ENCODE results near the gene SIL1.

Gene SIL1

DNA sequence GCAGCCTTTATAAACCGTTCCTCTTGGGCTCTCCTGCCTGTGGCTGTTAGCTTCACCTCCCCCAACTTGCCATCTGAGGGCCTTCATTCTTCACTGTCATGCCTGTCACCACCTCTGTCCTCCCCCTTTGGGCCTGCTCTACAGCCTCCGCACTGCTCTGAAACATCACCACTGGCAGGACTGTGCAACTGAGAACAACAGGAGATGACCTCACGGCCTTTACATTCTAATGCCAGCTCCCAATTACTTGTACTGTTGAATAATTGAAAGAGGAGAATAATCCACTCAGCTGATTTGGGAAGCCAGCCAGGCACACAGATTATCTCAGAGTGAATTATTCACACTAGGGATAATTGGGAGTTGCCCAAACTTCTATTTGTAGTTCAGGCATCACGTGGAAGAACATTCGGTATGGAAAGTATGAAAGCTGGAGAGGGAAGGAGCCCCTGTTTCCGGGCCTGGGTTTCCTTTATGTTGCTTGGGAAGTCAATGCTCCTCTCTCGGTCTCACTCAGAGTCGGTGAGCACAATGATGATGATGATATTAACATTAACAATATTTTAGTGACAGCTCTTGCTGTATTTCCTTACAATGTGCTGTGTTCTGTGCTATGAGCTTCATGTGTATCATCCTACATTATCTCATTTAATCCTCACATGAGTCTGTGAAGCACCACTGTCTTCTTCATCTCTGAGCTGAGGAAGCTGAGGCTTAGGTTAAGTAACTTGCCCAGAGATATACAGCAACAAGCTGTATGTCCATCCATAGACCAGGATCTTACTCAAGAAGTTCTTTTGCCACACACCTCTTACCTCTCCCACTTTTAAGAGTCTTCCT lies 223.7 kb downstream of the SIL1 start:
- DNase-seq: no peak

DNA sequence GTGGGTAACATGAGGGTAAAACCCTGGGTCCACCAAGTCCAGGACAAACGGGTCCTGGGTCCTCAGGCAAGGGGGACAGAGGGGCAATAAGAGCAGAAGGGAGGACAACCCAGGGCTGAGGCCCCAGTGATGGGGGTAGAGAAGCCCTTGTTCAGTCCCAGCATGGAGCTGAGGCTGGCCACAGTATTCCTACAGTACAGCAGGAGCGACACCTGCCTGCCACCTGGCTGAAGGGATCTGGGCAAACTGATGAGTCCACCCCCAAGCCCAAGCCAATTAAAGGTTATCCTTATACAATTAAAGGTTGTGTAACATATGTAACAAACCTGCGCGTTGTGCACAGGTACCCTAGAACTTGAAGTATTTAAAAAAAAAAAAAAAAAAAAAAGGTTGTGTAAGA lies 225.3 kb downstream of the SIL1 start:
- no peak for DNase-seq

DNA sequence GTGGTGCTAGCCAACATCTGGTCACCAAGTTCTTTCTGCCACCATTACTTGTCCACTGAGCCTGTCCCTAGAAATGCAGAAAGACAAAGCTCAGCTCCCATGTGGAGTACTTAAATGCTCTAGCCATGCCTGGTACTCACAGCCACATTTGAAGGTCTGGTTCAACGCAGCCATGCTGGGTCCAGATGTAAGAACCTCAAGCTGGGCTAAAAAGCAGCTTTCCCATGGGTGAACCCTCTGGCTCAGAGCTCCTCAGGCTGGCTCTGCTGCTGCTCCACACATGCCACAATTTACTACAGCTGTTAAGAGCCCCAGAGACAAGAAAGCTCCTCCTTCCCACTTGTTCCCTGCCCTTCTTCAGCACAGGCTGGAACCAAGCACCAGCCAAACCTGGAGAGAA lies 225.9 kb downstream of the SIL1 start:
- DNase-seq: no peak

DNA sequence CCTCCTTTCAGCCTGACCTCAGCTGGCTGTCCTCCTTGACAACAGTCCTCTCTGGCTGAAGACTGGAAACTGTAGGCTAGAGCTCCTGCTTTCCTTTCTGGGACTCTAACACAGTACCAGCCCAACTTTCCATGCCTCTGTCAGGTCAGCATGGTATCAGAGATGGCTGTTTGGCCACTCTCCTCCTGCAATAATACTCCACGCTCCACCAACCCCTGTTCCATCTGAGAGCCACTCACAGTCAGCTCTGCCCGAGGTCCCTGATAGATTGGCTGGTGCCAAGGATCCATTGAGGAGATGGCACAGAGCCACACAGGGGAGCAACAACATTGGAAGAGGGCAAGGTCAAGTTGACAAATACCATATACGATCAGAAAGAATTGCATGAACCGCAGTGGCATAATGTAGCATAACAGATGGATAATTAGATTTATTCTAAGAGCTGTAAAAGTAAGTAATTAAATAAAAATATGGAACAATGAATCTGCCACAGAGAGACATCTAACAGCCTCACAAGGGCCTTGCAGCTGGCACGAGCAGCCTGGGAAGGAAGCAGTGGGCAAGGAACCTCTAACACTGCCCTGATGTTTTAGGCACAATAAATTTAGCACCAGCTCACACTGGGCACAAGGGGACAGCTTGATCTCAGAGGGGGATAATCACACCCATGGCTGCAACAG lies 228.7 kb downstream of the SIL1 start:
- no peak for DNase-seq

DNA sequence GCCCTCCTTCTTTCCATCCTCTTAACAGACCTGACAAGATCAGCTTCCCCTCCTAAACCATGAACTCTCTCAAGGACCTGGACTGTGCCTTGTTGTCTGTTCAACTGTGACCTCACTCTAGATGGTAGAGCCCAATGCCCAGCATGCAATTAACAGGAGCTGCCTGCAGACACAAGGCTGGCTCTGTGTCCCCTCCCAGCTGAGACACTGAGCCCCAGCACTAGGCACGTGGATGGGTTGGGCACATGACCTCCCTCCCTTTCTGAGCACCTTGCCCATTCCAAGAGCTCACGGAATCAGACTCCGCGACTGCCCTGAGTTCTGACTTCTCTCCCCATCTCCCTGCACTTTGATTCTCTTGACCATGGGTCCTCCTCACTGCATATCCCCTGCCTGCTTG lies 229.6 kb downstream of the SIL1 start:
- no peak for DNase-seq

DNA sequence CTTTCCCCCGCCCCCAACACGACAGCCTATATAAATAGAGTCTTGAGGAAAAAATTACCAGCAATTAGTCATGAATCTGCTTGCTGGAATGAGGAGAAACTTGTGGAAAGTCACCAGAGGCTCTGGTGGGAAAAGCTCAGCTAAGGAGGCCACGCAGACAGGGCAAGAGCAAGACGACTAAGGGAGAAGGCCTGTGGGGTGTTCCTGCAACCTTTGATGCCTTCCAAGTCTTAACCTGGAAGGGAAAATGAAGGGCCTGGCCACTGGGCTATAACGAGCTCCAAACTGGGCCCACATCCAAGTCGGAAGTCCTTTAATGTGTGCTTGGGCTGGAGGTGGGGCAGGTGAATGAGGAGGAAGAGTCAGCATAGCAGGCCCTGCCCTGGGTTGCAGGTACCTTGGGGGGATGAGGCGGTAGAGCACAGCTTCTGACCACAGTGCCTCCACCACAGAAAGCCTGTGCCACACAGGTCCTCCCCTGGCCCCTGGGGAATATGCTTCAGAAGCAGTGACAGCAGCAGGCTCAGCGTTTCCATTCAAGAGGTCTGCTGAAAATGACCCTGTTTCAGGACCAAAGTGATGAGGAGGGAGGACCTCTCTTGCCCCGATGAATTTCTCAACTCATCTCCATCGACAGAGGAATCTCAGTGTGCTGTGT lies 230.2 kb downstream of the SIL1 start:
- no peak for DNase-seq

DNA sequence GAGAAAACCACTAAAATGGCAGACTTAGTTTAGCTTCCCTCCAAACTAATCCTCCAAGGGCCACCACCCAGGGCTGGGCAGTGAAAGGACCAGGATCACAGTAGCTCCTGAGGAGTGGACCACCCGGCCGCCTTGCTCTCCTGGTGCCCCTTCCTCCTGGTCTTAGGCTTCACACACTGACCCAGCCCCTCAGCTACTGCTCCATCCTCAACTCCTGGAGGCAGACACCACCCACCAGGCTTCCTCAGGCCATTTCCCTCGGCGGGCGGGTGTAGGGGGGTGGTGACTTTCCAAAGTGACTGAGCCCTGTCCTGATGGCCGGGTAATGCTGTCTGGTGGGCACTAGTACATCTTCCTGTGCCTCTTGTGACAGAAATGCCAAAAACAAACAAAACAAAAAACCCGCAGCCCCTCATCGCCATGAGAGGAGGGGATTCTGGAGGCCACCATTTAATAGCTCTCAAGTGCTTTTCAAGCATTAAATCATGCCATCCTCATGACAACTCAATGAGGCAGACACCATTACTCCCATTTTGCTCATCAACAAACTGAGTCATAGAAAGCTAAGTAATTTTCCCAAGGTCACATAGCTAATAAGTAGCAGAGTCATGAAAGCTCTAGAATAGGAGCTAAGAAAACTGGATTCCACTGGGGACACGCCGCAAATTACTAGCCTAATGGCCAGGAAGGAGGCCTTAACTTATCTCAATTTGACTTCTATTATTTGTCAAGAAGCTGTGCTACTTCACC lies 231.8 kb downstream of the SIL1 start:
- no peak for DNase-seq

DNA sequence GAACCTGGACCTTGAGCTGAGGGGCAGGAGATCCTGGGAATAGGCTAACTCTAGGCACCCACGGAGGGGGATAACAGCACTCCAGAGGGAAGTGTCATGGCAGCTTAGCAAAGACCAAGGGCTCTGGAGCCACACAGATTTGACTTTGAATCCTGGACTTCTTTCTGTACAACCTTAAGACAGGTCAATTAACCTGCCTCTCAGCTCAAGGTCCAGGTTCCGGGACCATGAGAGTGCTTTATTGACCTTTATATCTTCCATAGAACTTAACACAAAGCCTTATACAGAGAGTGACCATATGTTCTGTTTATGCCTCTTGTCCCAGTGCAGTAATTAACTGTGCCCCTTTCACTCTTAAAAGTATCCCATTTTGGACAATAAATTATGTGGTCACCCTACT lies 232.5 kb downstream of the SIL1 start:
- DNase-seq: no peak

DNA sequence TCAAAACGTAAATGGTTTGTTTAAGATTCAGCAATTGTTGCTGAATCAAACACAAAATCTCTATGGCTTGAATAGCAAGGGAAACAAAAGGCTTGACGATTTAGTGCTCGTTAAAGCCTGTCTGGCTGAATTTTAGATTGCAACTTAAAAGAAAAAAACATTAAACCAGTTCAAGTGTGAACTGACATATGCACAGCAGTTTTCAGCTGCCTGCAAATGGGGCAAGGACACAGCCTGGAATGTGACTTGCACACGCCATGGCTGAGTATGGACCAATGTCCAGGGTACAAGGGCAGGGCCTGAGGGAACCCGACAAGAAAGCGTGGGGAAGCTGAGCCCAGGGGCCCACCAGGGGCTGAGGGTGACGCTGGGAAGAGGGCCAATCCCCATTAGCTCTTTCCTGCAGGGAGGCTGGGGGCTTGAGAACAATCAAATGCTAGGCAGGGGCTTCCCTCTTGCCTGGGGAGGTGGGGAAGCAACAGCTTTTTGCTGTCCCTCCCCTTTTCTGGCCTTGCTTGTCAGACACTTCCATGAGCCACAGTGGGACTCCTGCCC lies 233.4 kb downstream of the SIL1 start:
- DNase-seq: no peak

DNA sequence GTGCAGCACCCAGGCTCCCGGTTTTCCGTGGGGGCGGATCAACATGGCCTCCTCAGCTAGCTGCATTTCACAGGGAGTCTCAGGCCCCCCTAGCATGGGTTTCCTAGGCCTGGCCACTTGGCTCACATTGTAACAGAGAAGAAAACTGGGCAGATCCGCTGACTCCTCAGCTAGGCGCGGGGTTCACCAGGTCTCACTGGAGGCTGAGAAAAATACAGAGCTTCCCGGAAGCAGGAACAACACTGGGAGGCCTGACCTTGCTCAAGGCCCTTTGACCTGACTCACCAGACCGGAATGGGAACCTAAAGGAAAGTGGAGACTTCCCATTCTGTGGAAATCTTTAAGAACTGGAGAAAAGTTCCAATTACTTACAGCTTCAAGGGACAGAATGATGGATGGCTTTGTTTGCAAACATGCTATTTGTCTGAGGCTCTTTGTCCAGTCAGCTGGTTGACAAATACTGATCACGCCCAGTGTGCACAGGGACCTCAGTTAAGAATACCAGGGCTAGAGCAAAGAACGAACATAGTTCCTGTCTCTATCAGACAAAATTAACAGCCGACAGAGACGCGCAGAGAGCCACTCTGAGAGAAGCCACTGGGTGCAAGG lies 234.3 kb downstream of the SIL1 start:
- DNase-seq: no peak

DNA sequence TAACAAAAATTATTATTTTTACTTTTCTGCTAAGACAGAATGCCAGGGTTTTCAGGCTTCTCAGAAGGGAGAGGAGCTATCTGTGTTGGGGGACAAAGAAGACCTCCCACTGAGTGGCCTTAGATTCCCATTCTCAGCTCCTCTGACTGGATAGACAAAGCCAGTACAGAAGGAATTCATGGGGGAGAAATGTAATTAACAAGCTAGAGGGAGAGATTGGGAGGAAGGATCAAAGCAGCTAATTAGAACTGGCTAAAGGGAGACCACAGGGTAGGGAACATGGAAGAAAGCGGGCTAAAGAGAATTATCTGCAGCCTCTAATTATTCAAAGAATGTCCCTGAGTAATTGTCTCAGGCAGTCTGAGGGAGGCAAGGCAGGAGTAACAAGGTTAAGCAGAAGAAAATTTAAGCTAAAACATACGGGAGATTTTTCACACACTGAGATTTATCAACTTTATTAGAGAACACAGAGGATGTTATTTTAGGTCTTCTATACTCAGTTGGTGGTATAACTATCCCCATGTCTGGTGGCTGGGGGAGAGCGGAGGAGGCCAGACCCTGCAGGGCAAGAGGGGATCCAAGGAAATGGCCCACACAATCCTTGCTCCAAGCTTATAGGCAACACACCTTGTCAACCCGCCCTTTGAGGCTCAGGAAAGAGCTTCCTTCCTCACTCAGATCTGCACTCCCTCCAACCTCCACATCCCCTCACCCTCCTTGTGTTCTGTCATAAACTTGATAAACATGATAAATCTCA lies 235.4 kb downstream of the SIL1 start:
- no peak for DNase-seq

DNA sequence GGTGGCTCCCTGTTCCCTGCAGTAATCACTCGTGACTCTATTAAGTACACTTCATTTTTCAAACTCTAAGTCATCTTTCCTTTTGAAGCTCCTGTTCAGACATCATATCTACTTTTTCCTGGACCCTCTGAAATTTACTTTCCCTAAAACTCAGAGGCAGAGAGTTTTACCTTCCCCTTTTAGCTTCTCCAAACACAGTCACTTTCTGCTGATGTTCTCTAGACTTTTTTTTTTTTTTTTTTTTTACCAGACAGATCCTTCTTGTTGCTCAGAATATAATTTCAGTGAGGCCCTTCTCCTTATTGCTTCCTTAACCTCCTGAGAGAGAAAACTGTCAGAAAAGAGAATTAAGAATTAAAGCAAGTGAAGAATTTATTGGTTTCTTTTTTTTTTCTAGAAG lies 236.4 kb downstream of the SIL1 start:
- no peak for DNase-seq

DNA sequence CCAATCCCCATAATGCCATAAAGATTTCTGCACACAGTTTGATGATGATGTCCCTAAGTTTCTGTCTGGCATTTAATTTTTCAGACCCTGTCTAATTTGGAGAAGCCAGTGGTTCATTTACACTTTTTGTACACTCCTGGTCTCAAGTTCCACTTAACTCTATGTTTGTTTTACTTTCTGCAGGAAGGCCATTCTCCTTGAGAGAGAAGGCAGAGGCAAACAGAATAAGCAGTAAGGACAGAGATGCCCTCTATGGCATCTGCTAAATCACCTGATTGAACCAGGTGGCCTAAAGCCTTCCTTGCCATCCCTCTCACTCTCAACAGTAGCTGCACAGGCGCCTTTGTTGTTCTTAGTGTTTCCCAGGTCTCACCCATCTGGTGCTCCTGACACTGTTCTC lies 236.9 kb downstream of the SIL1 start:
- DNase-seq: no peak

DNA sequence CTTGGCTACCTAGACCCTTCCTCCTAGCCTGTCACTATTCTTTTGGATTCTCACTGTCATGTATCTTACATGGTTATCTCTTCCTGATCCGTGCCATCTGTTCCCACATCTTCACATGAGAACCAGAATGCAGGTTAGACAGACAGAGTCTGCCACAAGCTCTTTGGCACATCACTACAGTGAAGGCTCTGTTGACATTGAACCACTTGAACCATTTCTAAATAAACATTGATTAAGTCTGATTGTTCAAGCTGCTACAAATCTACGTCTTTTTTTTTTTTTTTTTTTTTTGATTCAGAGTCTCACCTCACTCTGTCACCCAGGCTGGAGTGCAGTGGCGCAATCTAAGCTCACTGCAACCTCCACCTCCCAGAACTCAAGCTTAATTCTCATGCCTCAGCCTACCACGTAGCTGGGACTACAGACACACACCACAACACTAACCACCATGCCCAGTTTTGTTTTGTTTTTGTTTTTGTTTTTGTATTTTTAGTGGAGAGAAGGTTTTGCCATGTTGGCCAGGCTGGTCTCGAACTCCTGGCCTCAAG lies 237.9 kb downstream of the SIL1 start:
- DNase-seq: no peak

DNA sequence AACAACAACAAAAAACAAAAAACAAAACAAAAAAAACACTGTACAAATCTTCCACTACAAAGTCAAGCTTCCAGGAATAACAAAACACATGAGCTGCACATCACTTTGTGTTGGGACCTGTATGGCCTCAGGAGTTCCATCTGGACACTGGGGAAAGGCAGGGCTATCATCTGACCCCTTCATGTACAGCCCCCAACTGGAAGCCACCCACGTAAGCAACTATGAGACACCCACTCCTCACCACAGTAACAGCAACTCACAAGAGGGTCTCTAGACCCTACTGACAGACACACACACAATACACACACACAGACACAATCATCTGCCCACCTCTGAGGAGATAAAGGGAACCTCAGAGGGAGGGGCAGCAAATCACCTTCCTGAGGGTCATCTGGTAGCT lies 241.4 kb downstream of the SIL1 start:
- no peak for DNase-seq

DNA sequence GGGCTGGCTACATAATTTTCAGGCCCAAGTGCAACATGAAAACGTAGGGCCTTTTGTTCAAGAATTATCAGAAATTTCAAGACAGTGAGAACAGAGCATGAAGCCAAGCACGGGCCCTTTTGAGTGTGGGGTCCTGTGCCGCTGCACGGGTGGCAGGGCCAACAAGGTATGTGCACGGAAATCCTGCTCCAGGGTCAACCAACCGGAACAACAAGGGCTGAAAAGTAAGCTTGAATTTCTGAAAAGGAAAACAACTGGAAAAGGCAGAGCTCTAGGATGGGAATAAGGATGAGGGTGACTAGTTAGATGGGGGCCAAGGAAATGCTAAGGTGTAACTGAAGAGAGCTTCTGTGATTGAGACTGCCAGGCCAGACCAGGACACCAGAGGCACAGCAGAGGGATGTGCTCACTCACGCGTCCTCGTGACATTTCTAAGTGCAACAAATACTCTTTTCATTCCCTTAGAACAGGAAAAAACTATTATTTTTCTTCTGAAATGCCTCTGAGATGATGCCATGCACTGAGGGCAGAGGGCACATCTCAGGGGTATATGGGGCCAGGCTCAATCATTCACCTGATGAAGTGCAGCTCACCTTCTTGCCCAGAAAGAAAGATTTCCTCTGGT lies 242.4 kb downstream of the SIL1 start:
- no peak for DNase-seq

DNA sequence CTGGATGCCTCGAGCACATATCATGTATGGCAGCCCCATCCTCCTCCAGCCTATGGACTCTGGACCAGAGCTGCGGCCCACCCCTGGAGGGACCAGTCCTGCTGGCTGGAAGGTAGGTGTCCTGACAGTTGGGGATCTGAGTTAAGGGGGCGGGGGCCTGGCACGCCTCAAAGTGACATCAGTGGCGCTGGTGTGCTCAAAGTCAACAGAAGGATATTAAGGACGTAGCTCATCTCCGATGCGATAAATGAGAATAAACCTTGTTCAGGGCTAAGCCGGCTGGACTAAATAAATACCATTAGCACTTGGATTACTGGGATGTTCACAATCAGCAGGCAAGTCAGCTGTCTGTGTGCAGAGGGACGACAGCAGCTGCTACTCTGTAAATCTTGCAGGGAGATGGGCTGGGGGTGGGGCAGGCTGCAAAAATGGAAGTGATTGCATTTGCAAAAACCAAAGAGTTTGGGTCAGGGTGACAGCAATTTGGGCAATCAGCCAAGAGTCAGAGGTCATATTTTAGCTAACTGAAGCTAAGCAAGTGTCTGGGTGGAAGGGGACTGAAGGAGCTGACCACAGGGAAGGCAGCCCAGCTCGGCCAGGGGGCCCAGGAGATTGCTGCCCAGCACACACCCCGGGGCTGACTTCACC lies 243.0 kb downstream of the SIL1 start:
- no peak for DNase-seq

DNA sequence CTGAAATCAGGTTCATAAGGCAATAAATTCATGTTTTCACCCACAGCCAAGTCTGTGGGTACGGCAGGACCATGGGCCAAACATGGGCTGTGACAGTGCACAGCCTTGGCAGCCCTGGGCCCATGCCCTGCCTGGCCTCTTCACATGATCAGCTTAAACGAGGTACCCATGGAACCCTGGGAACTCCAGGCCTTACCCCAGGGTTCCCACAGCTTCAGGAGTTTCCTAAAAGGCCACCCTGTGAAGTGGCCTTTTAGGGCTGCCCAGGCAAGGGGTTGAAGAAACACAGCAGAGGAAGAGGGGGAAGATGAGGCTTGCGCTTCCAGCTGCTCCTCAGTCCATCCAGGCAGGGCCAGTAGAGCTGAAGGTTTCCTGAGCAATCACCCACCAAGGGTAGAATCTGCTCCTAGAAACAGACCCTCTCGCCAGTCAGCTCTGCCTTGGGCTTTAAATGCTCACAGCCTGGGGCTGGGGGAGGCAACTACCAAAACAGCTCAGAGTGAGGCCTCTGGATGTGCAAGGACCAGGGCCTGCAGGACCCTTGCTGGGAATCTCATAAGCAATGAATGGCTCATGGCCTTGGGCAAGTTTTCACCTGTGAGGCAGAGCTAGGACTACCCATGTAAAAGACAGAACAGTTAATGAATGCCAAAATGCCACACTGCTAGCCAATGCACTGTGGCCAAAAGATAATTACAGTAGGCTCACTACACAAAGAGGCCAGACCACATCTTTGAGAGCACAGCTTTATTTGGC lies 243.7 kb downstream of the SIL1 start:
- no peak for DNase-seq

DNA sequence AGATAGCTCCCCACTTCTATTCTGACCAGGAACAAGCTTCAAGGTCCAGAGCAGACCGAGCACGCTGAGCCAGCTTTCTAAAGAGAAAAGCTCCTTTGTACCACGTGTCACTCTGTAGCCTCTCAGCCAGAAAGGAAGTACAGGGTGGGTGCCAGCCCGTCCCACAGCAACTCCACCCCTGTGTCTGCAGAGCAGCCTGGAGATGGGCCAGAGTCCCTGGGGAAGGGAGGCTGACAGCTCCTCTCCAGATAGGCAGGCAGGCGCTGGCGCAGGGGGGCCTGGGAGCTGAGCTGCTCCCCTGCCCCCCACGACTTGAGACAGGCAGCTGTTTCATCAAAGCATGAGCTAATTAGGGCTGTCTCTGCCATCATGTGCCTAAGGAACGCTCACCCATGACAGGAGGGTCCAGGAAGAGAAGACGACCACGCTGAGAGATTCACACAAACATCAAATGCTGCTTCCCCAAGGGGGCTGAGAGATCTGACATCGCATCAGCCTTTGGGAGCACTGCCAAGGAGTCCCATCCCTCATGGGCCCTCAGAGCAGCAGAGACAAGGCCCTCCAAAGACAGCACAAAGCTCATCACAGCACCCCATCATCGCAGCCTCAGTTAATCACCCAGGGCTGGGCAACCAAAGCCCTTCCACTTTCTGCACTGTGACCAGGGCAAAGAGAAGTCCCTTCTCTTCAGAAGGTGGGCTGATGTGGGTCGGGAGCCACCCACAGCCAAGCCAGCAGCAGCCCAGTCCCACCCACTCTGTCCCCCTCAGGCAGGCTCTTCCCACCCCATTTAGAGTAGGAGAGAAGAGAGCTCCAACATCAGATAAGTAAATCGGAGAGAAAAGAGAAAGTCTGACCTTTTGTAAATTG lies 244.5 kb downstream of the SIL1 start:
- no peak for DNase-seq
